NB4 (cell line): Measurements from ENCODE around the gene ELP2.
"Not testable (repeated sequence)": the region's sequence is repeated elsewhere in the genome, so short reads cannot be mapped to it uniquely, and the experiment has no call there.

ENCODE experiments used
- POLR2A ChIP-seq: IDR thresholded peaks from 2 replicates; pipeline ENCODE4 v1.6.1; 2011; ENCODE audit warnings: mild to moderate bottlenecking; ENCODE audit not compliant: insufficient read length; ENCODE audit errors: extremely low read depth
- TF ChIP-seq, protein P1 (sequence below): IDR thresholded peaks from one replicate; pipeline ENCODE4 v1.5.1; 2012; ENCODE audit warnings: low read depth, low read length
- TF ChIP-seq, protein P2 (sequence below): IDR thresholded peaks from 2 replicates; pipeline ENCODE4 v1.6.1; 2011; ENCODE audit warnings: low read depth, low read length

DNA sequence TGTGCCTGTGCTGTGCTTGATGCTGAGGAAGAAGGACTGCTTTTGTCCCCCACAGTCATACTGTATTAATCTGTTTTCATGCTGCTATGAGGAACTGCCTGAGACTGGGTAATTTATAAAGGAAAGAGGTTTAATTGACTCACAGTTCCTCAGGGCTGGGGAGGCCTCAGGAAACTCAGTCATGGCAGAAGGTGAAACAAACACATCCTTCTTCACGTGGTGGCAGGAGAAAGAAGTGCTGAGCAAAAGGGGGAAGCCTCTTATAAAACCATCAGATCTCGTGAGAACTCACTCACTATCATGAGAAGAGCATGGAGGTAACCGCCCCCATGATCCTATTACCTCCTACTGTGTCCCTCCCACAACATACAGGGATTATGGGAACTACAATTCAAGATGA is 38.6 kb downstream of the ELP2 start:
- TF ChIP-seq, protein P1, sequence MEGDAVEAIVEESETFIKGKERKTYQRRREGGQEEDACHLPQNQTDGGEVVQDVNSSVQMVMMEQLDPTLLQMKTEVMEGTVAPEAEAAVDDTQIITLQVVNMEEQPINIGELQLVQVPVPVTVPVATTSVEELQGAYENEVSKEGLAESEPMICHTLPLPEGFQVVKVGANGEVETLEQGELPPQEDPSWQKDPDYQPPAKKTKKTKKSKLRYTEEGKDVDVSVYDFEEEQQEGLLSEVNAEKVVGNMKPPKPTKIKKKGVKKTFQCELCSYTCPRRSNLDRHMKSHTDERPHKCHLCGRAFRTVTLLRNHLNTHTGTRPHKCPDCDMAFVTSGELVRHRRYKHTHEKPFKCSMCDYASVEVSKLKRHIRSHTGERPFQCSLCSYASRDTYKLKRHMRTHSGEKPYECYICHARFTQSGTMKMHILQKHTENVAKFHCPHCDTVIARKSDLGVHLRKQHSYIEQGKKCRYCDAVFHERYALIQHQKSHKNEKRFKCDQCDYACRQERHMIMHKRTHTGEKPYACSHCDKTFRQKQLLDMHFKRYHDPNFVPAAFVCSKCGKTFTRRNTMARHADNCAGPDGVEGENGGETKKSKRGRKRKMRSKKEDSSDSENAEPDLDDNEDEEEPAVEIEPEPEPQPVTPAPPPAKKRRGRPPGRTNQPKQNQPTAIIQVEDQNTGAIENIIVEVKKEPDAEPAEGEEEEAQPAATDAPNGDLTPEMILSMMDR: not testable (repeated sequence)
- TF ChIP-seq POLR2A: not testable (repeated sequence)
- TF ChIP-seq, protein P2, sequence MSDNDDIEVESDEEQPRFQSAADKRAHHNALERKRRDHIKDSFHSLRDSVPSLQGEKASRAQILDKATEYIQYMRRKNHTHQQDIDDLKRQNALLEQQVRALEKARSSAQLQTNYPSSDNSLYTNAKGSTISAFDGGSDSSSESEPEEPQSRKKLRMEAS: not testable (repeated sequence)
